ENCODE measurements around the gene PRKG1.

DNA sequence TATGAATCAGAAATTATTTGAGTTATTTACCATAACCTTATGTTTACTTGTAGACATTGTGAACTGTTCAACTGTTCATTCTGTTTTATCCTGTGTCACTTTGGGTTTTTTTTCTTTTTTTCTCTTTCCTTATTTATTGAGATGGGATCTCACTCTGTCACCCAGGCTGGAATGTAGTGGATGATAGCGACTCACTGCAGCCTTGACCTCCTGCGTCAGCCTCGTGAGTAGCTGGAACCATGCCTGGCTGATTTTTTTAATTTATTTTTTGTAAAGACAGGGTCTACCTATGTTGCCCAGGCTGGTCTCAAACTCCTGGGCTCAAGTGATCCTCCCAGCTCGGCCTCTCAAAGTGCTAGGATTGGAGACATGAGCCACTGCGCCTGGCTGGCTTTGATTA lies 528.0 kb downstream of the PRKG1 start:
- no peak for TF ChIP-seq CTCF (conservative IDR thresholded peaks at IDR 0.05 in 1 of 2, IDR thresholded peaks at IDR 0.05 in 1 of 2; ENCODE audit: extremely low read depth in 1 of 2, insufficient read depth in 1 of 2, low read depth in 1 of 2, low read length in 2 of 2)
- no peak for TF ChIP-seq EZH2 (IDR thresholded peaks at IDR 0.05; ENCODE audit: borderline replicate concordance, low read length)
